WTC11 (cell line): Measurements from ENCODE around the gene LRRC7.

Experiments
- ESRRA ChIP-seq: sonication (generic); formaldehyde crosslinking; IDR thresholded peaks from 2 replicates; pipeline ENCODE4 v1.8.1; 2022; ENCODE audit warnings: mild to moderate bottlenecking, missing genetic modification reagents, borderline replicate concordance
- FOXP4 ChIP-seq: sonication (generic); formaldehyde crosslinking; IDR thresholded peaks from 2 replicates; pipeline ENCODE4 v1.8.0; 2022; ENCODE audit warnings: mild to moderate bottlenecking, missing genetic modification reagents
- MAX ChIP-seq: sonication (generic); formaldehyde crosslinking; IDR thresholded peaks from 2 replicates; pipeline ENCODE4 v1.8.0; 2022; ENCODE audit warnings: mild to moderate bottlenecking, missing genetic modification reagents
- ZNF232 ChIP-seq: sonication (generic); formaldehyde crosslinking; IDR thresholded peaks from 2 replicates; pipeline ENCODE4 v1.8.0; 2022; ENCODE audit warnings: mild to moderate bottlenecking, missing genetic modification reagents
- TF ChIP-seq, protein P1 (sequence below): fragments of 200-600 bp; IDR thresholded peaks from 2 replicates; pipeline ENCODE4 v1.8.0; 2022; ENCODE audit warnings: antibody characterized with exemption
- TF ChIP-seq, protein P2 (sequence below): sonication (generic); formaldehyde crosslinking; IDR thresholded peaks from 2 replicates; pipeline ENCODE4 v1.8.1; 2023; ENCODE audit warnings: mild to moderate bottlenecking, moderate library complexity, missing genetic modification reagents
- TF ChIP-seq, protein P3 (sequence below): sonication (generic); formaldehyde crosslinking; conservative IDR thresholded peaks from 2 replicates; pipeline ENCODE4 v1.8.1; 2023; ENCODE audit warnings: mild to moderate bottlenecking, low read depth, missing genetic modification reagents, moderate library complexity

DNA sequence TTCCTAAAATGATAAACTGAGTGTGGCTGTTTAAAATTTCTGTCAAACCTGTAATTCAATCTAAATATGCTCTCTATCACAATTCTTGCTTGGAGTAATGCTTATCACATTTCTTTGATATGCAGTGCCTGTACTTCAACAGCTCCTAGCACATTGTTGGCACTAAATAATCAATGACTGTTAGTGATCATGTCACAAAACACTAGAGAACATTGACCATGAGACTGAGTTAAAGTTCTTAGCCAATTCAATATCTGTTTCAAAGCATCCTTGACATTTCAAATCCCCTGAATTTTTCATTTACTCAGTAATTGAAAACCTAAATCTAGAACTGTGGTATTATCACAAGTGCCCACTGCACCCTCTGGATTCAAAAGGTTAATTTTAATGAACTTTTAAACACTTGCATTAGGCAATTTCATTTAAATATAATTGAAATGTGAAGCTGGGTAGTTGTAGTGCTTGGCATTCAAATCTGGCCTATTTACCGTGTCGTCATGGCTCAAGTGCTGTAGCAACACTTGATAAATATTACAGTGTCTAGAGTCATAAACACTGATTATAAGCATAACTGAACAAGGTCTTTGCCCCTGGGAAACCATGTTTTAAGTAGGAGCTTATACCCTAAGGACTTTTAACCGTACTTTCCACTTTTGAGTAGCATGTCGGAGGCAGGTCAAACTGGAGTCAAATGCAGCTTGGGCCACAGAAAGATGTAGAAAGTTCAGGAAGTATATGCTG, 143.6 kb downstream of the LRRC7 start:
- TF ChIP-seq, protein P1, sequence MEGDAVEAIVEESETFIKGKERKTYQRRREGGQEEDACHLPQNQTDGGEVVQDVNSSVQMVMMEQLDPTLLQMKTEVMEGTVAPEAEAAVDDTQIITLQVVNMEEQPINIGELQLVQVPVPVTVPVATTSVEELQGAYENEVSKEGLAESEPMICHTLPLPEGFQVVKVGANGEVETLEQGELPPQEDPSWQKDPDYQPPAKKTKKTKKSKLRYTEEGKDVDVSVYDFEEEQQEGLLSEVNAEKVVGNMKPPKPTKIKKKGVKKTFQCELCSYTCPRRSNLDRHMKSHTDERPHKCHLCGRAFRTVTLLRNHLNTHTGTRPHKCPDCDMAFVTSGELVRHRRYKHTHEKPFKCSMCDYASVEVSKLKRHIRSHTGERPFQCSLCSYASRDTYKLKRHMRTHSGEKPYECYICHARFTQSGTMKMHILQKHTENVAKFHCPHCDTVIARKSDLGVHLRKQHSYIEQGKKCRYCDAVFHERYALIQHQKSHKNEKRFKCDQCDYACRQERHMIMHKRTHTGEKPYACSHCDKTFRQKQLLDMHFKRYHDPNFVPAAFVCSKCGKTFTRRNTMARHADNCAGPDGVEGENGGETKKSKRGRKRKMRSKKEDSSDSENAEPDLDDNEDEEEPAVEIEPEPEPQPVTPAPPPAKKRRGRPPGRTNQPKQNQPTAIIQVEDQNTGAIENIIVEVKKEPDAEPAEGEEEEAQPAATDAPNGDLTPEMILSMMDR: no peak
- TF ChIP-seq, protein P2, sequence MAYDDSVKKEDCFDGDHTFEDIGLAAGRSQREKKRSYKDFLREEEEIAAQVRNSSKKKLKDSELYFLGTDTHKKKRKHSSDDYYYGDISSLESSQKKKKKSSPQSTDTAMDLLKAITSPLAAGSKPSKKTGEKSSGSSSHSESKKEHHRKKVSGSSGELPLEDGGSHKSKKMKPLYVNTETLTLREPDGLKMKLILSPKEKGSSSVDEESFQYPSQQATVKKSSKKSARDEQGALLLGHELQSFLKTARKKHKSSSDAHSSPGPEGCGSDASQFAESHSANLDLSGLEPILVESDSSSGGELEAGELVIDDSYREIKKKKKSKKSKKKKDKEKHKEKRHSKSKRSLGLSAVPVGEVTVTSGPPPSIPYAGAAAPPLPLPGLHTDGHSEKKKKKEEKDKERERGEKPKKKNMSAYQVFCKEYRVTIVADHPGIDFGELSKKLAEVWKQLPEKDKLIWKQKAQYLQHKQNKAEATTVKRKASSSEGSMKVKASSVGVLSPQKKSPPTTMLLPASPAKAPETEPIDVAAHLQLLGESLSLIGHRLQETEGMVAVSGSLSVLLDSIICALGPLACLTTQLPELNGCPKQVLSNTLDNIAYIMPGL: no peak
- TF ChIP-seq MAX (CRISPR knock-in tag) (no peak), ESRRA (CRISPR knock-in tag) (no peak), FOXP4 (CRISPR knock-in tag) (no peak), ZNF232 (CRISPR knock-in tag) (no peak)
- TF ChIP-seq, protein P3, sequence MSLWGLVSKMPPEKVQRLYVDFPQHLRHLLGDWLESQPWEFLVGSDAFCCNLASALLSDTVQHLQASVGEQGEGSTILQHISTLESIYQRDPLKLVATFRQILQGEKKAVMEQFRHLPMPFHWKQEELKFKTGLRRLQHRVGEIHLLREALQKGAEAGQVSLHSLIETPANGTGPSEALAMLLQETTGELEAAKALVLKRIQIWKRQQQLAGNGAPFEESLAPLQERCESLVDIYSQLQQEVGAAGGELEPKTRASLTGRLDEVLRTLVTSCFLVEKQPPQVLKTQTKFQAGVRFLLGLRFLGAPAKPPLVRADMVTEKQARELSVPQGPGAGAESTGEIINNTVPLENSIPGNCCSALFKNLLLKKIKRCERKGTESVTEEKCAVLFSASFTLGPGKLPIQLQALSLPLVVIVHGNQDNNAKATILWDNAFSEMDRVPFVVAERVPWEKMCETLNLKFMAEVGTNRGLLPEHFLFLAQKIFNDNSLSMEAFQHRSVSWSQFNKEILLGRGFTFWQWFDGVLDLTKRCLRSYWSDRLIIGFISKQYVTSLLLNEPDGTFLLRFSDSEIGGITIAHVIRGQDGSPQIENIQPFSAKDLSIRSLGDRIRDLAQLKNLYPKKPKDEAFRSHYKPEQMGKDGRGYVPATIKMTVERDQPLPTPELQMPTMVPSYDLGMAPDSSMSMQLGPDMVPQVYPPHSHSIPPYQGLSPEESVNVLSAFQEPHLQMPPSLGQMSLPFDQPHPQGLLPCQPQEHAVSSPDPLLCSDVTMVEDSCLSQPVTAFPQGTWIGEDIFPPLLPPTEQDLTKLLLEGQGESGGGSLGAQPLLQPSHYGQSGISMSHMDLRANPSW (CRISPR knock-in tag): no peak
